Suprapubic skin (tissue), 4 donors: ENCODE measurements around the gene ZBTB45.

Experiments
- CTCF ChIP-seq, 2 donors: fragments of 200-600 bp in 1 of 2; fragments of 450-650 bp in 1 of 2; sonication (generic) in 1 of 2; IDR thresholded peaks; one replicate each; pipeline ENCODE4 v1.5.1; 2016 to 2019; ENCODE audit warnings: antibody characterized with exemption in 2 of 2, mild to moderate bottlenecking in 1 of 2, moderate library complexity in 1 of 2
- EP300 ChIP-seq: sonication (generic); formaldehyde crosslinking; IDR thresholded peaks from one replicate; pipeline ENCODE4 v1.6.1; 2017; ENCODE audit warnings: antibody characterized with exemption
- POLR2A ChIP-seq, 2 donors: fragments of 450-650 bp; IDR thresholded peaks; one replicate each; pipeline ENCODE4 v1.6.1; 2017; ENCODE audit warnings: antibody characterized with exemption in 2 of 2, mild to moderate bottlenecking in 2 of 2, moderate library complexity in 2 of 2
- POLR2AphosphoS5 ChIP-seq, 3 donors: sonication (generic); formaldehyde crosslinking; IDR thresholded peaks; one replicate each; pipeline ENCODE4 v1.6.1; 2017; ENCODE audit warnings: antibody characterized with exemption in 3 of 3

- TF ChIP-seq CTCF (IDR thresholded peaks at IDR 0.05) (no peak), POLR2AphosphoS5 (IDR thresholded peaks at IDR 0.05) (no peak), POLR2A (IDR thresholded peaks at IDR 0.05) (no peak), EP300 (no peak)
These were observed 42.5 kb downstream of the ZBTB45 start for GRCh38 chr19:58477130-58477529.
